GM12874 (cell line): ENCODE measurements around the gene SLIT3.

Experiments
- TF ChIP-seq, protein P1 (sequence below): IDR thresholded peaks from 2 replicates; pipeline ENCODE4 v1.5.1; 2011; ENCODE audit warnings: low read depth, mild to moderate bottlenecking, control low read depth, low read length, moderate library complexity; ENCODE audit not compliant: insufficient read depth

The SLIT3 gene

DNA sequence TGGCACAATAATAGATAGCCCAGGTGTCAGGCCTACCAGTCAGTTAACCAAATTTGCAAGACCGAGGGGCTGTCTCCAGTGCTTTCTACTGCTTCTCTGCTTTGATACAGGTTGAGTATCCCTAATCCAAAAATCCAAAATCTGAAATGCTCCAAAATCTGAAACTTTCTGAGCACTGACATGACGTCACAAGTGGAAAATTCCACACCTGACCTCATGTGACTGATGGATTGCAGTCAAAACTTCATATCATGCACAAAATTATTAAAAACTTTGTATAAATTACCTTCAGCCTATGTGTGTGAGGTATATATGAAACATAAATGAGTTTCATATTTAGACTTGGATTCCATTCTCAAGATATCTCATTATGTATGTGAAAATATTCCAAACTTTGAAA, 508.3 kb downstream of the SLIT3 start:
- TF ChIP-seq, protein P1, sequence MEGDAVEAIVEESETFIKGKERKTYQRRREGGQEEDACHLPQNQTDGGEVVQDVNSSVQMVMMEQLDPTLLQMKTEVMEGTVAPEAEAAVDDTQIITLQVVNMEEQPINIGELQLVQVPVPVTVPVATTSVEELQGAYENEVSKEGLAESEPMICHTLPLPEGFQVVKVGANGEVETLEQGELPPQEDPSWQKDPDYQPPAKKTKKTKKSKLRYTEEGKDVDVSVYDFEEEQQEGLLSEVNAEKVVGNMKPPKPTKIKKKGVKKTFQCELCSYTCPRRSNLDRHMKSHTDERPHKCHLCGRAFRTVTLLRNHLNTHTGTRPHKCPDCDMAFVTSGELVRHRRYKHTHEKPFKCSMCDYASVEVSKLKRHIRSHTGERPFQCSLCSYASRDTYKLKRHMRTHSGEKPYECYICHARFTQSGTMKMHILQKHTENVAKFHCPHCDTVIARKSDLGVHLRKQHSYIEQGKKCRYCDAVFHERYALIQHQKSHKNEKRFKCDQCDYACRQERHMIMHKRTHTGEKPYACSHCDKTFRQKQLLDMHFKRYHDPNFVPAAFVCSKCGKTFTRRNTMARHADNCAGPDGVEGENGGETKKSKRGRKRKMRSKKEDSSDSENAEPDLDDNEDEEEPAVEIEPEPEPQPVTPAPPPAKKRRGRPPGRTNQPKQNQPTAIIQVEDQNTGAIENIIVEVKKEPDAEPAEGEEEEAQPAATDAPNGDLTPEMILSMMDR: no peak

DNA sequence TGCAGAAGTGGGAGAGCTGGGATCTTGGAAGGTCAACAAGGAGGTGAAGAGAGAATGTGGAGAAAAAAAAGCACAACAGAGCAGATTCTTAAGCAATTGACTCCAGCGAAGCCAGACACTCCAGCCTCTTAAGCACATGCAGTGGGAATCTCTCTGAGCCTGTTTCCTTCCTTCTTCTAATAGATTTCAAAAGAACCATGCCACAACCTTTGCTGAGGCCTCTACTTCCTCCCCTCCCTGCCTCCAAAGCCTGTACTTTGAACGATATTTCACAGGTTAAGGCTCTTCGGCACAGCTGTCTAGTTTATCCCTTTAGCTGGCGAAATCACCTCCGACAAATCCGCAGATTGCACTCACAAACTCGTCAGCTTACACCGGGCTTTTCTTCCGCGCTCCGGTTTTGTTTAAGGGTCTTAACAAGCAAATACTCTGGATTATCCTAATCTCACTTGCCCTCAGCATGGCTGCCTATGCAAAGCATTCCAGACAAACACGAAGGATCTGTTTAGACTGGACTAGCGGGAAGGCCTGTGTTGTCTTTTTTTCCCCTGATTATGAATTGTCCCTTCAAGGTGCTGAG, 510.2 kb downstream of the SLIT3 start:
- TF ChIP-seq, protein P1: no peak

DNA sequence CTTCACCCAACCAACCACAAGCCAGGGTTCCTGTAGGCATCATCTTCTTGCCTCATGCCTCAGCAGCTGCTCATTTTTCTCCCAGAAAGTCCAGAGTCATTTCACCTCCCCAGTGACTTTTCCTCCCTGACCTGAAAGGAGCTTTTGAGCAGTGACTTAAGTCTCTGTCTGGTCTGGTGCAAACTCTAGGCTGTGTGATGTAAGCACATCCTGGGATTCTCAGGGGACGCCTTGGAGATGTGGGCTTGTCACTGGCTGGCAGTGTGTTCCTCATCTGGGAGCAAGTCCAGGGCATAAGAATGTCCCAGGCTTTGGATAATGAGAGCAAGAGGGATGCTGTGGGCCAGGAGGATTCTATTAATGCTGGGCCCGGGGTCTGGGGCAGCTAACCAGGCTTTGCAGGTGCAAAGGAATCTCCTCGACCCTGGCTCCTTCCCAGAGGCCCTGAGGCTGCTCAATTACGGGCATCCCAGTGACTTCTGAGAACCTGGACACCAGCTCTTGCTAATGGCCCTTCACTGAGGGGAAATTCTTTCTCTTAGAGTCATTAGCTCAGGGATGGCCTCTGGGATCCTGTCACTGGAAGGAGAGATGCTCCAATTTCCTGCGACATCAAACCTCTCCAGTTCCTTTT, 510.8 kb downstream of the SLIT3 start:
- TF ChIP-seq, protein P1: no peak

DNA sequence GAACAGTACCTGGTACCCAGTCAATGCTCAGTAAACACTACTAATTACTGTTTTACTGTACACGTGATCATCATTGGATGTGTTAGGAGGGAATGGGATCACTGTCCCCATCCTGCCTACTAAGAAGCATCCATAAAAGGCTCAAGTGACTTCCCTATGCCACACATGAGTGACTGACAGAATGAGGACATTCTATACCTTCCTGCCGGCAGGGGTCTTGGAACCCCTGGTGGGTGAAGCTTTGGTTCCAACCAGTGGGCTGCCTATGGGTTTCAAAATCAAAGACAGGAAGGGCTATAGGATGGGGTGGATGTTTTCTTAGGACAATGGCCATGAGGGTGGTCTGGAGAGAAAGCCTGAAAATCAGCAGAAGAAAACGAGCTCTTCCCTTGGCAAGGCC, 512.2 kb downstream of the SLIT3 start:
- TF ChIP-seq, protein P1: no peak

DNA sequence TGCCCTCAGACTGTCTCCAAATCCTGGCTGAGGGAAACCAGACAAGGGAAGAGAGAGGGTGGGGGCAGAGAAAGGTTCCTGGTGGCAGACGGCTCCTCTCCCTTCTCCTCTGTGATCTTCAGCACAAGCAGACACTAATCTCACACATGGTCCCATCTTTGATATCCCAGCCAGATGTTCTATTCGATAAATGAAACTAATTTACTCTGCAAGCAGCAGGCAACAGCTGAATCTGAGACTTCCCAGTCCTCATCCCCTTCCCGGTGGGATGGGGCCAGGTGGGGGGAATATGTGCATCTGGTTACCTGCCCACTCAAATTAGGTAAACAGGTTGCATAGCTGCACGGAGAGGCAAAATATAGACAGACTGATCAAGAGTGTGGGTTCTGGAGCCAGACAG, 512.8 kb downstream of the SLIT3 start:
- TF ChIP-seq, protein P1: no peak

DNA sequence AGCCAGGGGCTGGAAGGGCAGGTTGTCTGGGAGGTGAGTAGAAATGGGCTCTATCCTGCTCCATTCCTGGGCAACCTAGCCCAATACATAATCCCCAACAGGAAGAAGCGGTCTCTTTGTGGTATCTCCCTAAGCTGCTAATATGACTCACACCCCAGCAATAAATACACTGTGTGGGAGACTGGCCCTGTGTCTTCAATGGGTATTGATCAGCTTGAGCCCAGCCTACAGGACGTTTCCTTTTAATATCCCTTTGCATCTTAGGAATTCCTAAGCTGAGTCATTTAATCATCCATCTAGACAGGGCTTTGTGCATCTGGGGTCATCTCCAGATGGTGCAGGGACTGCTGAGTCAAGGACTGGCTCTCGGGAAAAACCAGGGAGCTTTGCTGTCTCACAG, 514.8 kb downstream of the SLIT3 start:
- TF ChIP-seq, protein P1: no peak

DNA sequence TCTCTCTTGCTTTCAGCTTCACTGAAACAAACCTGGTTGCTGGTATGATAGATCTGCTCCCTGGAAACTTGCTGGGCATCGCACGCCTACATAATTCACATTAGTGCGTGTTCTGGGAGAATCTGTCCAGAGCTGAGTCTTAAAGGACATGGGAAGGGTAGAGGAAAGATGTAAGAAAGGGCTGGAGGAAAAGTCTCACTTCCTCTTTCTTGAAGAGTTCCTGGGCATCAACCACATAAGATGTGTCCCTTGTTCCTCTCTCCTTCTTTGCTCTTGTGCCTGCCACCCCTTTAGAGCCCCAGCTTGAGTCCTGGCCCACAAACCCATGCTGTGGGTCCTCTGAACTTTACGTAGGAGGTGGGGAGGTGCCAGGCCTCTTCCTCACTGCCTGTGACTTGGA, 516.5 kb downstream of the SLIT3 start:
- TF ChIP-seq, protein P1: no peak
